Ecto neural progenitor cell (in vitro differentiated cells): ENCODE results near the gene NEK10.

ENCODE experiments used
- DNase-seq: peaks from one replicate; pipeline ENCODE4 v3.0.0-alpha.2; 2018; ENCODE audit warnings: low spot score

NEK10 gene

DNA sequence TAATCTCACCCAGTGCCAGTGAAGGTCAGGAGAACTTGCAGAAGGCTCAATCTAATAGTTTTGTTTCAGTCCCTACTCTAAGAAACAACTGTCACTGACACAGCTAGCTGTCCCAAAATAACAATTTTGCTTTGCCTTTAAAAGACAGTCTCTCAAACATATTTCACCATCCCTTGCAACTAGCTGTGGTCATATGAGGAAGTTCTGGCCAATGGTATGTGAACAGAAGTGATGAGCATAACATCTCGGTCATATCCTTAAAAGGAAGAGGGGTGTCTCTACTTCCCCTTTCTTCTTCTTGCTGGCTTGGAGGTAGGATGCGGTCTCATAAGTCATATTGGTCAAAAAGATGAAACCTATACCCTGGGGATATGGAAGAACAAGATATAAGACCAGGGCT, 198.1 kb downstream of the NEK10 start:
- no peak for DNase-seq

DNA sequence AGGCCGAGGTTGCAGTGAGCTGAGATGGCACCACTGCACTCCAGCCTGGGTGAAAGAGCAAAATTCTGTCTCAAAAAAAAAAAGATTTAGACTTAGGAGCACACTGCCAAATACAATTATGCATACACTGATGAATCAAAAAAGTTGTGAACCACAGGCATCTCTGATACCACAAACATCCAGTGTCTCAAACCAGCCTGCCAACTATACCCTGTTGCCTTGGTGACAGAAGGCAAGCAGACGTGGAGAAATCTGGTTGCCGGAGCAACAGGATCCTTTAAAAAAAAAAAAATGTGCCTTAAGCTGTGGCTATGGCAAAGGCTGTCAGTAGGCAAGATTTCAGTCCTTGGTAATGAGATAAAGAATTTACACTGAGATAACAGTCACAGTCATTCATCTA, 202.3 kb downstream of the NEK10 start:
- DNase-seq, result no peak

DNA sequence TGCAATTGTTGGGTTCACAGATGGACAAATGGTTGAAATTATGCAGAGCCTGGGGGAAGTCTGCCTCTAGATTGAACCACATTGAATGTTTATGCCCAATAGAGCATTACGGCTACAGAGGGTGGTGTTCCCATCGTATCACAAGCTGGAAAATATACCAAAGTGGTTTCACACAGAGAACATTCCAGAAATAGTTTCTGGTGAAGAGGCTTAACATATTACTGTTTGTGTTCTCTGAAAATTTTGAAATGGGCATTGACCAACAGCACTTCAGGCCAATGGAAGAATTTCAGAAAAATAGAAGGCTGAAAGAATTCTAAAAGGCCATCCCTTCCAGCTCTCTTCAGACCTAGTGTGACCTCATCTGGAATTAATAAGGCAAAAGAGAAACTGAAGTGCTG, 203.9 kb downstream of the NEK10 start:
- DNase-seq, result no peak

- no peak for DNase-seq
These were observed 208.3 kb downstream of the NEK10 start for GRCh38 chr3:27160779-27161287.

DNA sequence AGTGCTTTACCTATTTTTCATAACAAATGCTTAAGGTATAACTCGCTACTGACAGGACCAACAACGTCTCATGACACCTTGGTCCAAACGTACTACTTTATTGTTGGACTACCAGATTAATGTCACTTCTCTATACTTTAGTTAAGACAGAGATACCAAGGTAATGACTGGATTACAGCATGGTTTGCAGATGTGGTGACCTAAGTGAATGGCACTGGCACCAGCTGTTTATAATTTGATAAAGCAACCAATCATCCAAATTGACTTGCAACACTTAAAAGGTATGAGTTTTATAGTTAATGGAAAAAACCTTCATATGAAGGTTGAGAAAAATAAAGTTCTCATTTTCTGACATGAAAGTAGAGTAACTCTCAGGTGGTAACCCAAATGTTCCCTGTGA, 209.0 kb downstream of the NEK10 start:
- DNase-seq, result no peak

GRCh38 chr3:27147215-27147614, 222.0 kb downstream of the NEK10 start:
- DNase-seq, result no peak

DNA sequence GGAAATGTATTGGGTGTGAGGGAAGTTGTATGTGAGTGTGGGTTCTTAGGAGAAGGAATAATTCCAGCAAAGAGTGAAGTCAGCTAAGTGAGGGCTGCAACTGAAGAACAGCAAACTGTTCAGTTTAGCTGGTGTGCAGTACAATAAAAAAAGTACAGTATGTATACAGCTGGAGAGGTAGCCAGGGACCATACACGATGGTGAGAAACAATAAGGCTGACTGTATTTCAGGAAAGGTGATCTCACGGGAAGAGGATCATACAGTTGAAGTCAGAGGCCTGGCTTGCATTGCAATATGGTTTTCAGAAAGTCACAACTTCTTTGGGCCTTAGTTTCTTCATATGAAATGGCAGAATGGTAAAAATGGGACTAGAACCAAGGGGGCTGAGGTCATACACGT, 222.4 kb downstream of the NEK10 start:
- DNase-seq, result no peak

DNA sequence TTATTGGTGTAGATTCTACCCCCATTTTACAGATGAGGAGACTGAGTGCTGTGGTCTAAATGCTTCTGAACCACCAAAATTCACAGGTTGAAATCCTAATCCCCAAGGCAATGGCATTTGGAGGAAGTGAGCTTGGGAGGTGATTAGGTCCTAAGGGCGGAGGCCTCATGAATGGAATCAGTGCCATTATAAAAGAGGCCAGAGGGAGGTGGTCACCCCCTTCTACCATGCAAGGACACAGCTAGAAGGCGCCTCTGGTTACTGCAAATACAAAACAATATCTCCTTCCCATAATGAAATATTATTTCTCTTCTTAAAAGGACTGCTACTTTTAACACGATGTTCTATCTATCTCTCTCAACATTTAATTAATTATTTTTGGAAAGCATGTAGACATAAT, 223.5 kb downstream of the NEK10 start:
- no peak for DNase-seq

GRCh38 chr3:27141668-27142067, 227.5 kb downstream of the NEK10 start:
- DNase-seq, result no peak

GRCh38 chr3:27138562-27138961, 230.6 kb downstream of the NEK10 start:
- DNase-seq, result no peak

DNA sequence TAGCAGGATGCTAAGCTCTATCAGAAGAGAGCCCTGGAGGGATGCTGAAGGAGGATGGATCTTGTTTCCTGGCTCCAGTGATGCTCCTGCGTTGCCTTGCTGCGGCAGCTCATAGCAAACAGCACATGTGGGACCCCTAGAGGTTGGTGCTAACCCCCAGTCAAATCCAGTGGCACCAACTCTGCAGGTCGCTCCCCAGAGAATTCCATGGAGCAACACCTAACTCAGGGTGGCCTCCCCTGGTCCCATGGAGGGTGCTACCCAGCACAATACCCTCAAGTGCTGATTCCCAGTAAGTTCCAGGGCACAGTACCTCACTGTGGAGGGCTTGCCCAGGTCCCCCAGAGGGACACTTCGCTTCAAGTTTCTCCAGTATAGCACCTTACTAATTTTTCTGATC, 231.2 kb downstream of the NEK10 start:
- DNase-seq, result no peak

- peak; percentile 72 for DNase-seq
These were observed 234.9 kb downstream of the NEK10 start for GRCh38 chr3:27134171-27134796.

DNA sequence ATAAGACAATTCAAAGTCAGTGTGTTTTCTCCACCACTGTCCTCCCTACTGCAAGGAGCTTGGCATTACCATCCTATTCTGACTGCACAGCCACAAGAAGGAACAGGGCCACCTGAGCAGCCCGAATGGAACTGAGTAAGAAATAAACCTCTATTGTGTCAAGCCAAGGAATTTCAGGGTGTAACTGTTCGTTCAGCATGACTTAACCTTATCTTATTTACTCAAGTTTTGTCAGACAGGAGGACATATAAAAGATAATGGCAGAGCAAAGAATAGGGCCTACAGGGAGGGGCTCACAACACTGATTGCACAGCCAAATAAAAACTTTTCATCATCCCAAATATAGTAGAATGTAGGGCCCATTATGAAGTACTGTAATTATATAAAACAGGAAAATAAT, 236.1 kb downstream of the NEK10 start:
- DNase-seq, result no peak

GRCh38 chr3:27130796-27131195, 238.4 kb downstream of the NEK10 start:
- DNase-seq, result no peak

- no peak for DNase-seq
These were observed 241.3 kb downstream of the NEK10 start for GRCh38 chr3:27127879-27128278.

DNA sequence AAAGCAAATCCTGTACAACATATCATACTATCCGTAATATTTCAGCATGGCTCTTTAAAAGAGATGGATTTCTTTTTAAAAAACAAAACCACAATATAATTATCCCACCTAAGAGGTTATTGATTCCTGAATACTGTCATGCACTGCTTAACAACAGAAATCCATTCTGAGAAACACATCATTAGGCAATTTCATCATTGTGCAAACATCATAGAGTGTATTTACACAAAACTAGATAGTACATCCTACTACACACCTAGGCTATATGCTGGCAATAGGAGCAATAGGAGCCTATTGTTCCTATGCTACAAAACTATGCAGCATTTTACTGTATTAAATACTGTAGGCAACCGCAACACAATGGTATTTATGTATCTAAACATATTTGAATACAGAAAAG, 242.0 kb downstream of the NEK10 start:
- DNase-seq, result no peak

GRCh38 chr3:27125821-27126501, 243.2 kb downstream of the NEK10 start:
- DNase-seq, result no peak

DNA sequence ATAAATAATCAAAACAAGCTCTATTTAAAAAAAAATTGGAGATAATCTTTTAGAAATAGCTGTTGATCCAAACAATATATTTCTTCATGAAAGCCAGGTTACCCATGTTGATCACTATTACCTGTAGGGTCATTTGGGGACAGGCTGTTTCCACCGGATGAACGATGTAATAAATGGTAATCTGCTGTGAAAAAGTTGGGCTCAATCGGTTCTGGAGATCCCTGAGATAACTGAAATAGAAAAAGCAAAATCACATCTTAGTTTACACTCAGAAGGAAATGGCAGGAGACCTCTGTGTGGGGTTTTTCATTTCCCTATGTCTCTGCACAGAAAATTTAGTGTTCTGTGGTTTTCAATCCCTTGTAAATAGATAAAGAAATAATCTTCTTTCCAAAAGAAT, 249.5 kb downstream of the NEK10 start:
- DNase-seq, result no peak

- no peak for DNase-seq
These were observed 253.8 kb downstream of the NEK10 start for GRCh38 chr3:27115352-27115751.

DNA sequence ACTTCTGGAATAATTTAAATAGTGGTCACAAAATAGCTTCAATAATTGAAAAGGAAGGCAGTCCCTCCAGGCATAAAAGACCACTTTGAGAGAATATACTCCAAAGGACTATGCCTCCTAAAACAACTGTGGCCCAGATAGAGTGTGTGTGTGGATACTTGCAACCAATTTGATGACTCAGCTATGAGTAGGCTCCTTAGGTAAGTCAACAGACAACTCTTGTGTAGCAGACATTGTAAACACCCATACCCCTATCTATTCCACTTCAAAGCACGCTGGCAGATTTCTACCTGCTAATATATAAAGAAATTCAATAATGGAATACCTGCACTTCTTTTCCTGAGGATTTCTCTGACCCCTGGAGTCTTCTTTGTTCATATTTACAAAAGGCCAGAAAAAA, 254.5 kb downstream of the NEK10 start:
- DNase-seq, result no peak

- no peak for DNase-seq
These were observed 255.1 kb downstream of the NEK10 start for GRCh38 chr3:27114129-27114528.

GRCh38 chr3:27110020-27110419, 259.2 kb downstream of the NEK10 start:
- no peak for DNase-seq

DNA sequence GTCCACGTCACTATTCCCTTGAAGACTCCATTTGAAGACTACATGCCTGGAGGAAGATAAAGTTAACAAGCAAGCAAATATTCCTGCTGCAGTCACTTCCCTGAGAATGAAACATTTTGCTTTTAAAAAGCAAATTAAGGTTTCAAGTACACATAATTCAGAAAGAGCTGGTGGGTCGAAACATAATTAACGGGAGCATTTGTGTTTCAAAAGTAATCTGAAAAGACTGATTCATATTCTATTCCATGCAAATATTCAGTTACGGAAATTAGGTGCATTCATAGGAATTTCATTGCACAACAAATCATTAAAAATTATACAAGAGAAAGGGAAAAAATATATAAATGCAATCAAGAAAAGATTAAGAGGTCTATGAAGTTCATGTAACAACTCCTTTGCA, 260.9 kb downstream of the NEK10 start:
- no peak for DNase-seq

GRCh38 chr3:27105904-27106303, 263.3 kb downstream of the NEK10 start:
- DNase-seq, result peak; percentile 56
